SU-DHL-6 (cell line): Measurements from ENCODE around the gene CHRND.

Experiments
- EZH2phosphoT487 ChIP-seq: fragments of 200-600 bp; sonication (generic), shearing (Covaris generic); conservative IDR thresholded peaks from 2 replicates; pipeline ENCODE4 v1.6.1; 2018; ENCODE audit warnings: mild to moderate bottlenecking, antibody characterized with exemption, low read length, moderate library complexity, mixed read lengths
- TF ChIP-seq, protein P1 (sequence below): fragments of 200-600 bp; sonication (generic); IDR thresholded peaks from one replicate; pipeline ENCODE4 v1.5.1; 2017; ENCODE audit warnings: antibody characterized with exemption, mild to moderate bottlenecking, low read length, moderate library complexity; ENCODE audit not compliant: insufficient read depth, poor library complexity, severe bottlenecking

DNA sequence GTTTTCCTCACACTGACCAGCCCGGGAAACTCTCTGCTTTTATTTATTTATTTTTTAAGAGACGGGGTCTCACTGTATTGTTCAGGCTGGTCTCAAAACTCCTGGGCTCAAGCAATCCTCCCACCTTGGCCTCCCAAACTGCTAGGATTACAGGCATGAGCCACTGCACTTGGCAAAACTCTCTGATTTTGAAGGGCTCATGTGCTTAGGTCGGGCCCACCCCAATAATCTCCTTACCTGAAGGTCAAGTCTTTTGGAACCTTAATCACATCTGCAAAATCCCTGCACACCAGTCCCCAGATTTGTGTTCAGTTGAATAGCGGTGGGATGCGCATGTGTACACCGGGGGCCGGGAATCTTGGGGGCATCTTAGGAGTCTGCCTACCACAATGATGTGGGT lies 30.7 kb upstream of the CHRND start:
- TF ChIP-seq, protein P1, sequence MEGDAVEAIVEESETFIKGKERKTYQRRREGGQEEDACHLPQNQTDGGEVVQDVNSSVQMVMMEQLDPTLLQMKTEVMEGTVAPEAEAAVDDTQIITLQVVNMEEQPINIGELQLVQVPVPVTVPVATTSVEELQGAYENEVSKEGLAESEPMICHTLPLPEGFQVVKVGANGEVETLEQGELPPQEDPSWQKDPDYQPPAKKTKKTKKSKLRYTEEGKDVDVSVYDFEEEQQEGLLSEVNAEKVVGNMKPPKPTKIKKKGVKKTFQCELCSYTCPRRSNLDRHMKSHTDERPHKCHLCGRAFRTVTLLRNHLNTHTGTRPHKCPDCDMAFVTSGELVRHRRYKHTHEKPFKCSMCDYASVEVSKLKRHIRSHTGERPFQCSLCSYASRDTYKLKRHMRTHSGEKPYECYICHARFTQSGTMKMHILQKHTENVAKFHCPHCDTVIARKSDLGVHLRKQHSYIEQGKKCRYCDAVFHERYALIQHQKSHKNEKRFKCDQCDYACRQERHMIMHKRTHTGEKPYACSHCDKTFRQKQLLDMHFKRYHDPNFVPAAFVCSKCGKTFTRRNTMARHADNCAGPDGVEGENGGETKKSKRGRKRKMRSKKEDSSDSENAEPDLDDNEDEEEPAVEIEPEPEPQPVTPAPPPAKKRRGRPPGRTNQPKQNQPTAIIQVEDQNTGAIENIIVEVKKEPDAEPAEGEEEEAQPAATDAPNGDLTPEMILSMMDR, result no peak
- no peak for TF ChIP-seq EZH2phosphoT487
